Peyer's patch (tissue), 4 donors: Measurements from ENCODE around the gene SLC7A6. TPM values are rescaled to one million over a fixed set of nuclear protein-coding genes. Genes with fewer than 3 reads are reported as not detected.

Experiments used
- DNase-seq, 3 donors: peaks; one replicate each; pipeline ENCODE4 v3.0.0-alpha.2; 2017 to 2019
- H3K27ac ChIP-seq, 4 donors: fragments of 200-600 bp; sonication (generic); one replicate each; pipeline ENCODE4 v1.5.1; 2016 to 2019
- H3K27me3 ChIP-seq, 2 donors: fragments of 200-600 bp; sonication (generic); one replicate each; pipeline ENCODE4 v1.5.1; 2019
- H3K36me3 ChIP-seq, 3 donors: fragments of 200-600 bp; sonication (generic); one replicate each; pipeline ENCODE4 v1.5.1; 2016 to 2019
- H3K4me1 ChIP-seq, 4 donors: fragments of 200-600 bp; sonication (generic); one replicate each; pipeline ENCODE4 v1.5.1; 2016 to 2019
- H3K4me3 ChIP-seq, 4 donors: fragments of 200-600 bp; sonication (generic); 1 replicate in 3 of 4; 2 replicates in 1 of 4; pipeline ENCODE4 v1.5.1; 2016 to 2019; ENCODE audit warnings: mild to moderate bottlenecking in 1 of 4
- H3K9me3 ChIP-seq, 4 donors: fragments of 200-600 bp; sonication (generic); one replicate each; pipeline ENCODE4 v1.5.1; 2016 to 2019; ENCODE audit warnings: mild to moderate bottlenecking in 1 of 4
- CTCF ChIP-seq, 6 experiments: fragments of 450-650 bp in 4 of 6; fragments of 200-600 bp in 2 of 6; sonication (generic) in 1 of 6; IDR thresholded peaks; one replicate each; pipeline ENCODE4 v1.5.1; 2017 to 2019; ENCODE audit warnings: antibody characterized with exemption in 6 of 6, mild to moderate bottlenecking in 3 of 6, moderate library complexity in 1 of 6
- POLR2A ChIP-seq, 2 donors: fragments of 450-650 bp; IDR thresholded peaks; one replicate each; pipeline ENCODE4 v1.5.1; 2017; ENCODE audit warnings: antibody characterized with exemption in 2 of 2, mild to moderate bottlenecking in 2 of 2, moderate library complexity in 2 of 2
- total RNA-seq, 4 donors: library from RNA; depleted of rRNA; stranded (reverse); fragments of >200 nt; gene quantifications; one replicate each; pipeline ENCODE4 v1.1.0, GENCODE V29; 2016

The SLC7A6 gene
- total RNA-seq, 4 donors from 2014 or later = 19.9 to 83.3 (median 46.4) TPM

- TF ChIP-seq CTCF (IDR thresholded peaks at IDR 0.05) (no peak), POLR2A (IDR thresholded peaks at IDR 0.05) (no peak)
- H3K4me1 ChIP-seq = peaks cover 3 to 33% (median 10%) of the 10 kb centered on the region in 4 donors
- peaks cover 0 to 42% (median 0%) of the 10 kb centered on the region in 3 donors for H3K36me3 ChIP-seq
- peak overlapping the region in 3 of 4 donors; percentile 72 to 88 (median 87) for H3K27ac ChIP-seq
- H3K4me3 ChIP-seq = peak overlapping the region; percentile 62 to 100 (median 79)
- no peak for DNase-seq
- no peaks in the 10 kb centered on the region for H3K9me3 ChIP-seq
- no peaks in the 10 kb centered on the region for H3K27me3 ChIP-seq
Measured at GRCh38 chr16:68309799-68310198, 45.5 kb downstream of the SLC7A6 start.

- TF ChIP-seq POLR2A (IDR thresholded peaks at IDR 0.05) (no peak), CTCF (IDR thresholded peaks at IDR 0.05) (no peak)
- Histone ChIP-seq H3K4me3 (peak overlapping the region; percentile 62 to 100 (median 79)), H3K4me1 (peaks cover 3 to 33% (median 10%) of the 10 kb centered on the region in 4 donors), H3K9me3 (no peaks in the 10 kb centered on the region), H3K27ac (peak overlapping the region; percentile 72 to 88 (median 88)), H3K27me3 (no peaks in the 10 kb centered on the region), H3K36me3 (peaks cover 0 to 36% (median 0%) of the 10 kb centered on the region in 3 donors)
- DNase-seq = peak in 1 of 3 donors; percentile 23
Measured at GRCh38 chr16:68310437-68310773, 46.1 kb downstream of the SLC7A6 start.

GRCh38 chr16:68310774-68311511 lies 46.6 kb downstream of the SLC7A6 start, which contains the start of the genes PRMT7 and SLC7A6OS:
PRMT7 (plus strand) TSS chr16:68311019; CDS start chr16:68315980, 4,961 bp downstream.
SLC7A6OS (minus strand) TSS chr16:68310946; CDS start chr16:68310926, 20 bp downstream.
- H3K4me1 ChIP-seq = peaks cover 3 to 33% (median 10%) of the 10 kb centered on the region in 4 donors
- H3K4me3 ChIP-seq = peak within 1 kb of the TSS; percentile 62 to 100 (median 79)
- TF ChIP-seq CTCF (IDR thresholded peaks at IDR 0.05) = peak in 5 of 6 experiments; percentile 16 to 42 (median 34)
- TF ChIP-seq POLR2A (IDR thresholded peaks at IDR 0.05) = peak; percentile 82 to 87
- no peaks in the 10 kb centered on the region for H3K27me3 ChIP-seq
- peaks cover 0 to 34% (median 0%) of the 10 kb centered on the region in 3 donors for H3K36me3 ChIP-seq
- no peaks in the 10 kb centered on the region for H3K9me3 ChIP-seq
- H3K27ac ChIP-seq = peak within 1 kb of the TSS; percentile 72 to 88 (median 88)
- peak; percentile 94 to 97 (median 96) for DNase-seq

- DNase-seq = no peak
- no peak for TF ChIP-seq POLR2A (IDR thresholded peaks at IDR 0.05)
- no peak for TF ChIP-seq CTCF (IDR thresholded peaks at IDR 0.05)
- no peak overlapping the region for H3K27ac ChIP-seq
- H3K36me3 ChIP-seq = peaks cover 0 to 27% (median 0%) of the 10 kb centered on the region in 3 donors
- peaks cover 3 to 33% (median 10%) of the 10 kb centered on the region in 4 donors for H3K4me1 ChIP-seq
- H3K4me3 ChIP-seq = no peak overlapping the region
- no peaks in the 10 kb centered on the region for H3K27me3 ChIP-seq
- no peaks in the 10 kb centered on the region for H3K9me3 ChIP-seq
Measured at GRCh38 chr16:68313116-68313515, 48.8 kb downstream of the SLC7A6 start.

GRCh38 chr16:68319185-68319908 lies 55.0 kb downstream of the SLC7A6 start:
- Histone ChIP-seq H3K27ac (no peak overlapping the region), H3K4me1 (no peaks in the 10 kb centered on the region), H3K4me3 (no peak overlapping the region), H3K9me3 (no peaks in the 10 kb centered on the region), H3K27me3 (no peaks in the 10 kb centered on the region), H3K36me3 (peaks cover 0 to 47% (median 0%) of the 10 kb centered on the region in 3 donors)
- DNase-seq = no peak
- TF ChIP-seq CTCF (IDR thresholded peaks at IDR 0.05) (no peak), POLR2A (IDR thresholded peaks at IDR 0.05) (no peak)
